Prostate gland (tissue), 2 donors: ENCODE results near the gene AK3.

Experiments
- POLR2A ChIP-seq: fragments of 450-650 bp; IDR thresholded peaks from one replicate; pipeline ENCODE4 v1.6.1; 2016; ENCODE audit warnings: antibody characterized with exemption, mild to moderate bottlenecking
- POLR2AphosphoS5 ChIP-seq: sonication (generic); formaldehyde crosslinking; IDR thresholded peaks from one replicate; pipeline ENCODE4 v1.6.1; 2017; ENCODE audit warnings: antibody characterized with exemption
- TF ChIP-seq, protein P1 (sequence below), 4 experiments: fragments of 200-600 bp in 2 of 4; fragments of 450-650 bp in 2 of 4; sonication (generic) in 2 of 4; IDR thresholded peaks; 1 replicate in 3 of 4; 2 replicates in 1 of 4; pipeline ENCODE4 v1.5.1; 2016 to 2019; ENCODE audit warnings: antibody characterized with exemption in 4 of 4, mild to moderate bottlenecking in 2 of 4, moderate library complexity in 2 of 4

DNA sequence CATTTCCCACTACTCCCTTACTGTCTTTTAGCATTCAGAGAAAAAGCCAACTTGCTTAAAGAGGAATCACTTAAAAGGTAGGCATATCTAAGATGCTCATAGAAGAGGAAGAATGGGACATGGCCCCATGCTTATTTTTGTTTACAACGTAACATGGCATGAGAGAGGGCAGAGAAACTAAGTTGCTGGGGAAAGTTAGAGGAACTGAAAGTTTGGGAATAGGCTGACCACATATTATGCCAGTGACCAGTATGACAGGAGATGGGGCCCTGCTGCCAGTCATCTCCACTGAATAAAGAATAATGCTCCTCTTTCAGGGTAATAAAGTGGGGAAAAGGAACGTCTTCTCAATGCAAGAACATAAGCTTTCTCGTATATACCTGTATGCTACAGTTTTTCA, 77.0 kb downstream of the AK3 start:
- TF ChIP-seq, protein P1, sequence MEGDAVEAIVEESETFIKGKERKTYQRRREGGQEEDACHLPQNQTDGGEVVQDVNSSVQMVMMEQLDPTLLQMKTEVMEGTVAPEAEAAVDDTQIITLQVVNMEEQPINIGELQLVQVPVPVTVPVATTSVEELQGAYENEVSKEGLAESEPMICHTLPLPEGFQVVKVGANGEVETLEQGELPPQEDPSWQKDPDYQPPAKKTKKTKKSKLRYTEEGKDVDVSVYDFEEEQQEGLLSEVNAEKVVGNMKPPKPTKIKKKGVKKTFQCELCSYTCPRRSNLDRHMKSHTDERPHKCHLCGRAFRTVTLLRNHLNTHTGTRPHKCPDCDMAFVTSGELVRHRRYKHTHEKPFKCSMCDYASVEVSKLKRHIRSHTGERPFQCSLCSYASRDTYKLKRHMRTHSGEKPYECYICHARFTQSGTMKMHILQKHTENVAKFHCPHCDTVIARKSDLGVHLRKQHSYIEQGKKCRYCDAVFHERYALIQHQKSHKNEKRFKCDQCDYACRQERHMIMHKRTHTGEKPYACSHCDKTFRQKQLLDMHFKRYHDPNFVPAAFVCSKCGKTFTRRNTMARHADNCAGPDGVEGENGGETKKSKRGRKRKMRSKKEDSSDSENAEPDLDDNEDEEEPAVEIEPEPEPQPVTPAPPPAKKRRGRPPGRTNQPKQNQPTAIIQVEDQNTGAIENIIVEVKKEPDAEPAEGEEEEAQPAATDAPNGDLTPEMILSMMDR (IDR thresholded peaks at IDR 0.05) = no peak
- TF ChIP-seq POLR2AphosphoS5 = no peak
- no peak for TF ChIP-seq POLR2A
